GM19043 (cell line): Measurements from ENCODE around the gene ZSCAN22.
"Not testable (repeated sequence)": the region's sequence is repeated elsewhere in the genome, so short reads cannot be mapped to it uniquely, and the experiment has no call there.

Experiments used
- ATAC-seq: cut with Tn5 transposase; IDR thresholded peaks from one replicate; pipeline ENCODE4 v1.9.1; 2021; ENCODE audit warnings: low read depth; ENCODE audit not compliant: unreplicated experiment

The ZSCAN22 gene

GRCh38 chr19:58326914-58327726 lies at the start of gene ZSCAN22:
Gene ZSCAN22 (plus strand): TSS chr19:58326994. CDS start chr19:58334803, 7,809 bp downstream.
- peak; percentile 76 for ATAC-seq

- no peak for ATAC-seq
These were observed 49.6 kb upstream of the ZSCAN22 start for GRCh38 chr19:58277197-58277596.

GRCh38 chr19:58277748-58278540 lies 48.9 kb upstream of the ZSCAN22 start:
- ATAC-seq, result no peak

GRCh38 chr19:58278541-58279041 lies 48.2 kb upstream of the ZSCAN22 start, which contains the start of gene ZNF8:
Gene ZNF8 (plus strand): TSS chr19:58278955. CDS start chr19:58279082, 127 bp downstream.
- ATAC-seq, result peak; percentile 98

- no peak for ATAC-seq
These were observed 47.5 kb upstream of the ZSCAN22 start for GRCh38 chr19:58279042-58279924.

- ATAC-seq, result no peak
These were observed 46.9 kb upstream of the ZSCAN22 start for GRCh38 chr19:58279925-58280316.

GRCh38 chr19:58284199-58284598 lies 42.6 kb upstream of the ZSCAN22 start:
- no peak for ATAC-seq

GRCh38 chr19:58291943-58292342 lies 34.9 kb upstream of the ZSCAN22 start:
- no peak for ATAC-seq

- no peak for ATAC-seq
These were observed 31.9 kb upstream of the ZSCAN22 start for GRCh38 chr19:58294743-58295374.

GRCh38 chr19:58296104-58296503 lies 30.7 kb upstream of the ZSCAN22 start:
- ATAC-seq, result no peak

- ATAC-seq, result no peak
These were observed 26.2 kb upstream of the ZSCAN22 start for GRCh38 chr19:58300620-58301019.

GRCh38 chr19:58304255-58304654 lies 22.5 kb upstream of the ZSCAN22 start:
- no peak for ATAC-seq

GRCh38 chr19:58304748-58305064 lies 22.1 kb upstream of the ZSCAN22 start:
- no peak for ATAC-seq

GRCh38 chr19:58305065-58305931 lies 21.5 kb upstream of the ZSCAN22 start, which contains the start of gene ERVK3-1:
Gene ERVK3-1 (plus strand): TSS chr19:58305377. CDS start chr19:58312169, 6,792 bp downstream.
- peak; percentile 94 for ATAC-seq

GRCh38 chr19:58305932-58306323 lies 20.9 kb upstream of the ZSCAN22 start:
- ATAC-seq, result no peak

GRCh38 chr19:58307736-58308135 lies 19.1 kb upstream of the ZSCAN22 start:
- no peak for ATAC-seq

GRCh38 chr19:58310685-58311084 lies 16.1 kb upstream of the ZSCAN22 start:
- ATAC-seq, result not testable (repeated sequence)

- ATAC-seq, result no peak
These were observed 15.4 kb upstream of the ZSCAN22 start for GRCh38 chr19:58311345-58311865.

- ATAC-seq, result no peak
These were observed 11.2 kb upstream of the ZSCAN22 start for GRCh38 chr19:58315580-58315979.
